ENCODE measurements around the gene CTNNA2.

Gene CTNNA2

GRCh38 chr2:79935771-79936657 is 423.2 kb downstream of the CTNNA2 start:
- no peak for DNase-seq (ENCODE audit: low read depth)

DNA sequence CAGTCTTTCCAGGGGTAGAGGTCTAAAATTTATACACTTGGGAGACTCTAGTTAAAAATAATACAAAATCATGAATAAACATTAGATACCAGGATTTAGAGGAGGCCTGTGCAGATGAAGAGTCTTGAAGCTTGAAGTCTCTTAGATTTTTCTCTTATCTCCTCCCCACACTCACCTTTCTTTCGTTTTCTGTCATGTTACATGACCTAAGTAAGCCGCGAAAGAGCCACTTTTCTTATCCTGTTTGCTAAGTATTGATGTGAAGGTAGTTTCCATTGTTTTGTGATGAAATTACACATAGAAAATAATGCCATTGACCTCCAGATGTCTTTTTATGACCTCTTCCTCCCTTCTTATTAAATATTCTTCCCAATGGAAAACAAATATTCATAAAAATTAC is 423.9 kb downstream of the CTNNA2 start:
- DNase-seq (ENCODE audit: low read depth) = no peak

GRCh38 chr2:79938648-79939047 is 425.8 kb downstream of the CTNNA2 start:
- no peak for DNase-seq (ENCODE audit: low read depth)

GRCh38 chr2:79940364-79940763 is 427.5 kb downstream of the CTNNA2 start:
- DNase-seq (ENCODE audit: low read depth) = no peak

DNA sequence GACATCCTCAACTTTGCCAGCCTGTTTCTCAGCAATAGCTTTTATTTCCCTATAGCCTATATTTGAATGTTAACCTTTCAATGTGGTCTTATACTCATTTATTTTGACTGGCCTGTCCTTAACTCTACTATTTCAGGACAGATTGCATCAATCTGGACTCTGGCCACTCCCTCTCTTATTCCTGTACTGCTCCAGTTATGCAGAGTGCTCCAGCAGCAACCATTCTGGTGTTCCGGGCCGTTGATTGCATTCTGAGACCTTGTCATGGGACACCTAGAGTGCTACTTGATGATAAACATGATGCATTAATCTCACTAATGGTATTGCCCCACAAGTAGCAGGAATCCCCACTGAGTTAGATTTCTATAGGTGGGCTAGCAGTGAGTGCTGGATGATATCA is 428.3 kb downstream of the CTNNA2 start:
- DNase-seq (ENCODE audit: low read depth) = no peak

GRCh38 chr2:79944205-79944604 is 431.4 kb downstream of the CTNNA2 start:
- no peak for DNase-seq (ENCODE audit: low read depth)

GRCh38 chr2:79945653-79946445 is 433.0 kb downstream of the CTNNA2 start:
- no peak for DNase-seq (ENCODE audit: low read depth)

DNA sequence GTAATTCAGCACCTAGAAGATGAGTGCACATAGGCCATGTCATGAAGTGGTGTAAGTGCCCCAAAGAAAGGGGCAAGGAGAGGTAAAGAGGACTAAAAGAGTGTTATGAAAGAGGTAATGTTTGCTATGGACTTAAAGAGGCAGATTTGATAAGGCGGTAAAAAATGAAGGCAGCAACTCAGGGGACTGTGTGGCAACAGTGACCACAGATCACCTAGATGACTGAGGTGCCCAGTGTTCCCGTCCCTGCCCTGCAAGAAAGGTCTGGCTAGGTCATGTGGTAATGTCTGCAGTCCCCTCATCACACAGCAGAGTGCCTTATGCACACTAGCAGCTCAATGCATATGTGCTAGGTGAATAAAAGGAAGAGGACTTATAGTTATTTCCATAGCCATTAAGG is 434.9 kb downstream of the CTNNA2 start:
- DNase-seq (ENCODE audit: low read depth) = no peak

DNA sequence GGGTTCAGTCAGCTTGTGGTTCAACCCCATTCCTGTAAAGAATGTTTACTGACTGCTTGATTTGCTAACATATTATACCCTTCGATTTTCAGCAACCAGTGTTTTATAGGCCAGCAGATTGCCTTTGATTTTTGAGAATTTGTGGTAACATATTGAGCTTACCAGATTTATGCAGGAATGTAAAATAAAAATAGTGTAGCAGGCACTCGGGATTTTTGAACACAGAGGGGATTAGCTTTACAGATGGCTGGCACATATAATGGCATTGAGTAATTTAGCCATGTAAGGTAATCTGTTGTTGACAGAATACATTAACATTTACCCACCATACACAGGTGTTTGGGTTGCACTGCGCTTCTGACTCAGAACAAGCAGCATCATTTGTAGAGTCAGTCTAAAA is 437.7 kb downstream of the CTNNA2 start:
- no peak for DNase-seq (ENCODE audit: low read depth)

- no peak for DNase-seq (ENCODE audit: low read depth)
These were observed 439.8 kb downstream of the CTNNA2 start for GRCh38 chr2:79952616-79953015.

DNA sequence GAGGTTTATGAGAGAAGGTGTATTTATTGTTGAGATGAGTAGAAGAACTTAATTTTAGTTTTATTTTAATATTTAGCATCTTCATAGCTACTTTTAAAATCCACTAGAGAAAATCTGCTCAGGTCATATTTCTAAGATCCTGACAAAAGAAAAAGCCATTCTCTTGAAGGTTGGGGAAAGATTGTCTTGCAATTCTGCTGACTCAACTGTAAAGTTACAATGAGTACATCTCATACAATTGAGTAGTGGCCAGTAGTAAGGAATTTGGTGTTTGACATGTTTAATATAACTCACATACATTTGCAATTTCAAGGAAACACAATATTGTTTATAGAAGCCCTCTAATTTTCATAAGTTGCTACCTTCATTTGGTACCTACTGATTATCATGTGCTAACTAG is 447.2 kb downstream of the CTNNA2 start:
- DNase-seq (ENCODE audit: low read depth) = no peak

DNA sequence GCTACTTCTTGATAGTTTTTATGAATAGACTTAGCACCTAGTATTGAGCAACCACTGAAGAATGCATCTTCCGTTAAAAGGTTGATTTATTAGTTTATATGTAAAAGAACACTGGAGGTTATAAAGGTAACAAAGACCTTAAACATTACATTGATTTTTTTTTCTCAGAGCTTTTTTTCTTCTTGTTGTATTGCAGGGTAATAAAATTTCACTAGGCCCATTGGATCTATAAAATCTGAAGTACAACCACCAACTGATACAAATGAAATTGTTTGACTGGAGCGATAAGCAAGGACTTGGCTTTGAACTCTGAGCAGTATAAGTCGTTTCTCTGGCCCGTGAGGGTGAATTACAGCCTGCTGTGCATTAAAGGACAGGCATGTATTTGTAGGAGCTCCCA is 447.7 kb downstream of the CTNNA2 start:
- no peak for DNase-seq (ENCODE audit: low read depth)

- DNase-seq (ENCODE audit: low read depth) = no peak
These were observed 452.1 kb downstream of the CTNNA2 start for GRCh38 chr2:79964966-79965365.

- DNase-seq (ENCODE audit: low read depth) = no peak
These were observed 453.5 kb downstream of the CTNNA2 start for GRCh38 chr2:79966369-79966768.

GRCh38 chr2:79966882-79967281 is 454.0 kb downstream of the CTNNA2 start:
- DNase-seq (ENCODE audit: low read depth) = no peak

DNA sequence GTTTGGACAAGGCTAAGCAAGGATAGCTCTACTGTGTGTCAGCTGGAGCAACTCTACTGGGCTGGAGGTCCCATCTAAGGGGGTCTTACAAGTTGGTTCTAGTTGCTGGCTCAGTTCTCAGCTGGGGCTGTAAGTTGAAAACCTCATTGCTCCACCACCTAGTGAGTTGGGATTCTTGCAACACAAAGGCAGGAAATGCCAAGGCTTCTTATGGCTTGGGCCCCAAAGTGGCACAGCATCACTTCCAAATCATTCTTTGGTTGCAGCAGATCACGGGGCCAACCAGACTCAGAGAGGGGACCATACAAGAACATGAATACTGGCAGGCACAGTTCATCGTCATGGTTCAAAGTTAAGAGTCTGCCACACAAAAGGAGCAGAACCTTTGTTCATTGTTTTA is 459.0 kb downstream of the CTNNA2 start:
- DNase-seq (ENCODE audit: low read depth) = no peak

DNA sequence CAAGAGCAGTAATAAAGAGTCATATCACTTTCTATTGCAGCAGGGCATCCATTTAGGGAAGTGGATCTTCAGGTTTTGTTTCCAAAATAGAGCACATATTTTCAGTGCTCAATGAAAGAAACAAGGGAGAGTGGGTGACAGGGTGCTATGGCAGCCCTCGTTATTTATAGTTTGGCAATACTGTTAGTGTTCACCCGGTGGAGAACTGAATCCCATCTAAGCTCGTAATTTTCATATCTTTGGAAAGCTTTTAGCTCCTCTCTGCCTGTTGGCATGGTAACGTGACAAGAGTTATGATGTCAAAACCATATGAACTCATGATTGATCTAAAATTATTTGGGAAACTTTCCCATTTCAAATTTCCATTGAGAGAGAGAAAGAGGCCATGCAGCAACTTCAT is 459.8 kb downstream of the CTNNA2 start:
- no peak for DNase-seq (ENCODE audit: low read depth)

- no peak for DNase-seq (ENCODE audit: low read depth)
These were observed 463.1 kb downstream of the CTNNA2 start for GRCh38 chr2:79975791-79976565.

- DNase-seq (ENCODE audit: low read depth) = no peak
These were observed 464.9 kb downstream of the CTNNA2 start for GRCh38 chr2:79977792-79978191.

- no peak for DNase-seq (ENCODE audit: low read depth)
These were observed 467.3 kb downstream of the CTNNA2 start for GRCh38 chr2:79980116-79980515.

DNA sequence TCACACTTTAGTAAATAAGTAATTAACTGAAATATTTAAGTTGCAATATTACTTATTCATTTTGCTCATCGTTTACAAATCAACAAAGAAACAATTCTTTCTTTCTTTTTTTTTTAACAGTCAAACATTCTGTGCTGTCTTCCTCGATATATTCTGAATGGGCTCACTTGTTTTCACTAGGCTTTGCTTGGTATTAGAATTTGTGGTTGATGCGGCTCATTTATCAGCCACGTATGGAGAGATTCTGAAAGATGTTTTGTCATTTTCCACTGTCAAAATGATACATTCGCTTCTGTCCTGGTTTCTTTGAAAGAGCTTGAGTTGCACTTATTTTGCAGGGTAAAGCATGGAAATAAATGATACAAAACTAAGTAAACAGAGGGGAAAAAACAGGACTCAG is 468.0 kb downstream of the CTNNA2 start:
- DNase-seq (ENCODE audit: low read depth) = no peak

DNA sequence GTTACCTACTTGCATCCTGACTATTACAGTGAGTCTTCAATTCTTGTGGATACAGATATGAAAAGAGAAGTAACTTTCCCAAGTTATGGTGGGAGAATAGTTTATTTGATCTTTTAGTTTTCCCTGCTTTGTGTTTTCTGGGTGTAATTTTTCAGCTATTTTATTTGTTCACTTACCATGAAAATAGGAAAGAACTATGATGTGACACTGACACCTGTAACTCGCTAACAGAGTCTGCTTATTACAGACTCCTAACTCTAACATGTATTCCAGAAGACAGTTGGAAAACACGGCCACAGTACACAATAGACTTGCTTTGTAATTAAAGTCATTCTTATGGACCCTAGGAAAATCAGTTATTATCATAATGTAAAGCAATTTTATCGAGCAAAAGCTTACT is 468.5 kb downstream of the CTNNA2 start:
- no peak for DNase-seq (ENCODE audit: low read depth)

- DNase-seq (ENCODE audit: low read depth) = no peak
These were observed 469.6 kb downstream of the CTNNA2 start for GRCh38 chr2:79982445-79982844.

All from CMK (cell line).